ENCODE measurements around the gene FANCD2. TPM values are rescaled to one million over a fixed set of nuclear protein-coding genes. Genes with fewer than 3 reads are reported as not detected.
"Not testable (repeated sequence)": the region's sequence is repeated elsewhere in the genome, so short reads cannot be mapped to it uniquely, and the experiment has no call there.

Gene FANCD2
- polyA plus RNA-seq, 1 donor, result 14.5 TPM

GRCh38 chr3:10004960-10005564 lies 21.2 kb upstream of the FANCD2 start:
- H3K27me3 ChIP-seq (ENCODE audit: control insufficient read depth, insufficient read depth, low read length), result no peaks in the 10 kb centered on the region
- H3K36me3 ChIP-seq (ENCODE audit: control insufficient read depth, insufficient read depth, low read length), result peaks cover 5% of the 10 kb centered on the region
- no CpG with 5 or more reads among the region's 5 CpGs for WGBS (ENCODE audit: insufficient coverage, low lambda C conversion rate)
- peak; percentile 25 to 39 for DNase-seq
- H3K27ac ChIP-seq (ENCODE audit: low read length), result no peak overlapping the region
- H3K4me1 ChIP-seq (ENCODE audit: control insufficient read depth, insufficient read depth, low read length), result peaks cover 6% of the 10 kb centered on the region
- no peaks in the 10 kb centered on the region for H3K9me3 ChIP-seq (ENCODE audit: control insufficient read depth, low read depth, low read length)
- no peak overlapping the region for H3K4me3 ChIP-seq (ENCODE audit: low read length)

GRCh38 chr3:10006048-10006761 lies 20.0 kb upstream of the FANCD2 start:
- DNase-seq, result no peak
- no CpG with 5 or more reads among the region's 10 CpGs for WGBS (ENCODE audit: insufficient coverage, low lambda C conversion rate)
- no peaks in the 10 kb centered on the region for H3K27me3 ChIP-seq (ENCODE audit: control insufficient read depth, insufficient read depth, low read length)
- no peak overlapping the region for H3K27ac ChIP-seq (ENCODE audit: low read length)
- H3K36me3 ChIP-seq (ENCODE audit: control insufficient read depth, insufficient read depth, low read length), result peaks cover 5% of the 10 kb centered on the region
- H3K9me3 ChIP-seq (ENCODE audit: control insufficient read depth, low read depth, low read length), result no peaks in the 10 kb centered on the region
- H3K4me1 ChIP-seq (ENCODE audit: control insufficient read depth, insufficient read depth, low read length), result peaks cover 13% of the 10 kb centered on the region
- H3K4me3 ChIP-seq (ENCODE audit: low read length), result no peak overlapping the region

GRCh38 chr3:10006762-10007090 lies 19.5 kb upstream of the FANCD2 start:
- H3K4me3 ChIP-seq (ENCODE audit: low read length), result no peak overlapping the region
- peaks cover 16% of the 10 kb centered on the region for H3K4me1 ChIP-seq (ENCODE audit: control insufficient read depth, insufficient read depth, low read length)
- no CpG with 5 or more reads among the region's 8 CpGs for WGBS (ENCODE audit: insufficient coverage, low lambda C conversion rate)
- H3K36me3 ChIP-seq (ENCODE audit: control insufficient read depth, insufficient read depth, low read length), result peaks cover 5% of the 10 kb centered on the region
- no peaks in the 10 kb centered on the region for H3K27me3 ChIP-seq (ENCODE audit: control insufficient read depth, insufficient read depth, low read length)
- no peak overlapping the region for H3K27ac ChIP-seq (ENCODE audit: low read length)
- DNase-seq, result no peak
- H3K9me3 ChIP-seq (ENCODE audit: control insufficient read depth, low read depth, low read length), result no peaks in the 10 kb centered on the region

GRCh38 chr3:10007126-10007782 lies 19.0 kb upstream of the FANCD2 start:
- Histone ChIP-seq H3K9me3 (ENCODE audit: control insufficient read depth, low read depth, low read length) (no peaks in the 10 kb centered on the region), H3K27me3 (ENCODE audit: control insufficient read depth, insufficient read depth, low read length) (no peaks in the 10 kb centered on the region), H3K4me3 (ENCODE audit: low read length) (no peak overlapping the region), H3K36me3 (ENCODE audit: control insufficient read depth, insufficient read depth, low read length) (peaks cover 5% of the 10 kb centered on the region), H3K4me1 (ENCODE audit: control insufficient read depth, insufficient read depth, low read length) (peaks cover 16% of the 10 kb centered on the region), H3K27ac (ENCODE audit: low read length) (no peak overlapping the region)
- no peak for DNase-seq
- no CpG with 5 or more reads among the region's 7 CpGs for WGBS (ENCODE audit: insufficient coverage, low lambda C conversion rate)

DNA sequence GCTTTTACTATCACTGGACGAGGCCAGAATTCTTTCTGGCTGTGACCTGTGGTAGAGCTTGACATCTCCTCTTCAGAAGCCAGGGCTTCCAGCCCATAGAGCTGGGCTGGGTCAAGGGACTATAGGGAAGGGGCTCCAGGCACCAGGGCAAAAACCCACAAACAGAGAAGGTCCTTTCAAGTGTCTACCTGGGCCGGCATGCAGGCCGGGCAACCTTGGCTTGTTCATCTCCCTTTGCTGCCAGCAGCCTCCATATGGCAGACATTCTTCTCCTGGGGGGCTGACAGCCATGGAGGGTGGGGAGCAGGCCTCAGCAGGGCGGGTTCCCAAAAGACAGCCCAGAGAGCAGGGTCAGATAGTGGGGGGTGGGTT lies 18.0 kb upstream of the FANCD2 start:
- peaks cover 16% of the 10 kb centered on the region for H3K4me1 ChIP-seq (ENCODE audit: control insufficient read depth, insufficient read depth, low read length)
- not testable (repeated sequence) for H3K9me3 ChIP-seq (ENCODE audit: control insufficient read depth, low read depth, low read length); H3K4me3 ChIP-seq (ENCODE audit: low read length); H3K27ac ChIP-seq (ENCODE audit: low read length); H3K27me3 ChIP-seq (ENCODE audit: control insufficient read depth, insufficient read depth, low read length); DNase-seq; H3K36me3 ChIP-seq (ENCODE audit: control insufficient read depth, insufficient read depth, low read length)
- no CpG with 5 or more reads among the region's 4 CpGs for WGBS (ENCODE audit: insufficient coverage, low lambda C conversion rate)

- H3K4me1 ChIP-seq (ENCODE audit: control insufficient read depth, insufficient read depth, low read length), result peaks cover 16% of the 10 kb centered on the region
- peak overlapping the region; percentile 46 for H3K27ac ChIP-seq (ENCODE audit: low read length)
- H3K9me3 ChIP-seq (ENCODE audit: control insufficient read depth, low read depth, low read length), result no peaks in the 10 kb centered on the region
- no peaks in the 10 kb centered on the region for H3K27me3 ChIP-seq (ENCODE audit: control insufficient read depth, insufficient read depth, low read length)
- peaks cover 1% of the 10 kb centered on the region for H3K36me3 ChIP-seq (ENCODE audit: control insufficient read depth, insufficient read depth, low read length)
- peak; percentile 88 for DNase-seq
- WGBS (ENCODE audit: insufficient coverage, low lambda C conversion rate), result no CpG with 5 or more reads among the region's 23 CpGs
- peak overlapping the region; percentile 66 for H3K4me3 ChIP-seq (ENCODE audit: low read length)
Observed at GRCh38 chr3:10008588-10009344, 17.5 kb upstream of the FANCD2 start.

DNA sequence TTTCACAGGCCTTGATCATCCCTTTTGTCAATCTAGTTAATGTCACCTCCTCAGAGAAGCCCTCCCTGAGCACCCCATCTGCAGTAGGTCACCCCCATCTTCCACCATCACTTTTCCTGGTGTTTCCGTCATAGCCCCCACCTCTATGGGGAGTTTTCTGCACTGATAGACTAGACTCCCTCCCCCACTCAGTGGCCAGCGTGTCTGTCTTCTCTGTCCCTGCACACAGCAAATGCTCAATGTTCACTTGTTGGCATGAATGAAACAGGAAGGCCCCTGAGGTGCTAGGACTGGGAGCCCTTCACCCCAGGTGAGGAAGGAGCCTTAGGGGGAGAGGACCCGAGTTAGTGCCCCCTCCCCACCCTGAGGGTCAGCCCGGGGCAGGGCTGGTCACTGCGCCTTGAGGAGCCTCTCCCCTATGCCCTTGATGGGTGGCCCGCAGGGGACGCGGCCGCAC lies 15.8 kb upstream of the FANCD2 start:
- Histone ChIP-seq H3K9me3 (ENCODE audit: control insufficient read depth, low read depth, low read length) (no peaks in the 10 kb centered on the region), H3K36me3 (ENCODE audit: control insufficient read depth, insufficient read depth, low read length) (no peaks in the 10 kb centered on the region), H3K27ac (ENCODE audit: low read length) (no peak overlapping the region), H3K4me1 (ENCODE audit: control insufficient read depth, insufficient read depth, low read length) (peaks cover 20% of the 10 kb centered on the region), H3K4me3 (ENCODE audit: low read length) (peak overlapping the region; percentile 81), H3K27me3 (ENCODE audit: control insufficient read depth, insufficient read depth, low read length) (no peaks in the 10 kb centered on the region)
- DNase-seq, result peak in 1 of 2 donors; percentile 22
- no CpG with 5 or more reads among the region's 9 CpGs for WGBS (ENCODE audit: insufficient coverage, low lambda C conversion rate)

GRCh38 chr3:10010878-10011465 lies 15.3 kb upstream of the FANCD2 start:
- WGBS (ENCODE audit: insufficient coverage, low lambda C conversion rate), result no CpG with 5 or more reads among the region's 51 CpGs

DNA sequence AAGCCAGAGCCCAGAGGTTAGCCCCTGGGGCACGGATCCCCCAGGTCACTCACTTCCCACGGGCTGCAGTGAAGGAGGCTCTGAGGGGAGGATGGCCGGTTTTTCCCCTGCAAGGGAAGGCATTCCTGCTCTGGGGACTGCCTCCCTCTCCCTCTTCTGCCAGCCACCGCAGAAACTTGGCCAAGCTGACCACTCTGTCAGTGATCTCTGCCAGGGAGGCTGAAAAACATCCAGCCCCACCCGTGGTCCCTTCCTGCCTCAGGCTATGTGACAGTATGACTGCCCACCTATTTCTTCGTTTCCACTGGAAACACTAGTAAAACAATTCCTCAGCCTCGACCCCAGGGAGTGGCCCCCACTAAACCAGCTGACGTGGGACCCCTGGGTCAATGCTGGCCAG lies 14.6 kb upstream of the FANCD2 start:
- no peak overlapping the region for H3K27ac ChIP-seq (ENCODE audit: low read length)
- WGBS (ENCODE audit: insufficient coverage, low lambda C conversion rate), result no CpG with 5 or more reads among the region's 8 CpGs
- no peaks in the 10 kb centered on the region for H3K36me3 ChIP-seq (ENCODE audit: control insufficient read depth, insufficient read depth, low read length)
- H3K9me3 ChIP-seq (ENCODE audit: control insufficient read depth, low read depth, low read length), result no peaks in the 10 kb centered on the region
- no peak for DNase-seq
- H3K4me1 ChIP-seq (ENCODE audit: control insufficient read depth, insufficient read depth, low read length), result peaks cover 20% of the 10 kb centered on the region
- H3K4me3 ChIP-seq (ENCODE audit: low read length), result peak overlapping the region; percentile 81
- H3K27me3 ChIP-seq (ENCODE audit: control insufficient read depth, insufficient read depth, low read length), result no peaks in the 10 kb centered on the region

More at GRCh38 chr3:10010878-10011465, 15.3 kb upstream of the FANCD2 start:
- Histone ChIP-seq H3K9me3 (ENCODE audit: control insufficient read depth, low read depth, low read length) (no peaks in the 10 kb centered on the region), H3K4me1 (ENCODE audit: control insufficient read depth, insufficient read depth, low read length) (peaks cover 20% of the 10 kb centered on the region), H3K36me3 (ENCODE audit: control insufficient read depth, insufficient read depth, low read length) (no peaks in the 10 kb centered on the region), H3K4me3 (ENCODE audit: low read length) (peak overlapping the region; percentile 81), H3K27me3 (ENCODE audit: control insufficient read depth, insufficient read depth, low read length) (no peaks in the 10 kb centered on the region), H3K27ac (ENCODE audit: low read length) (no peak overlapping the region)
- DNase-seq, result peak; percentile 90 to 92

DNA sequence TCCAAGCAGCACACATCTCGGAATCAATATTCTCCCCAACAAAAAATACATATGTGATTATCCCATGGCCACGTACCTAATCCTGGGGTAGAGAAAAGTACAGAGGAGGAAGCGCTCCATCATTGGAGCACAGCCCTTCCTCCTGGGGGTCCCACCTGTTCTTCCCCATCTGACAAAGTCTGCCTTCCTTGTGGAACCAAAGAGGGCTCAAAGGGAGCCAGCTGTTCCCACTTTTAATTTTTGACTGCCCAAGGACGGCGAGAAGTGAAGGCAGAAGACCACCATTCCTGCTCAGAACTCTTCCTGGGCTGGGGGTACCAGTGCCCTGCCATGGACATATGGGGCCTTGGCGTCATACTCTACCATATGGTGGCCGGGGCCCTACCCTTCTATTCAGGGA lies 14.1 kb upstream of the FANCD2 start:
- no peaks in the 10 kb centered on the region for H3K9me3 ChIP-seq (ENCODE audit: control insufficient read depth, low read depth, low read length)
- WGBS (ENCODE audit: insufficient coverage, low lambda C conversion rate), result 60% methylated on average over 1 of the region's 7 CpGs
- no peak overlapping the region for H3K27ac ChIP-seq (ENCODE audit: low read length)
- no peak overlapping the region for H3K4me3 ChIP-seq (ENCODE audit: low read length)
- no peaks in the 10 kb centered on the region for H3K27me3 ChIP-seq (ENCODE audit: control insufficient read depth, insufficient read depth, low read length)
- H3K4me1 ChIP-seq (ENCODE audit: control insufficient read depth, insufficient read depth, low read length), result peaks cover 20% of the 10 kb centered on the region
- H3K36me3 ChIP-seq (ENCODE audit: control insufficient read depth, insufficient read depth, low read length), result no peaks in the 10 kb centered on the region
- DNase-seq, result no peak
